ENCODE data around the gene IER5L.
"Not testable (repeated sequence)": the region's sequence is repeated elsewhere in the genome, so short reads cannot be mapped to it uniquely, and the experiment has no call there.

Gene IER5L

GRCh38 chr9:129202613-129203555 lies 24.8 kb upstream of the IER5L start:
- DNase-seq: peak; percentile 64

GRCh38 chr9:129201866-129202265 lies 23.8 kb upstream of the IER5L start:
- DNase-seq: no peak

- DNase-seq: no peak
Observed at GRCh38 chr9:129201289-129201688, 23.2 kb upstream of the IER5L start.

- DNase-seq: no peak
Observed at GRCh38 chr9:129200255-129200654, 22.2 kb upstream of the IER5L start.

- DNase-seq: no peak
Observed at GRCh38 chr9:129199044-129199435, 21.0 kb upstream of the IER5L start.

- DNase-seq: no peak
Observed at GRCh38 chr9:129198319-129199043, 20.4 kb upstream of the IER5L start.

GRCh38 chr9:129197978-129198318 lies 19.9 kb upstream of the IER5L start:
- no peak for DNase-seq

GRCh38 chr9:129197045-129197444 lies 19.0 kb upstream of the IER5L start:
- DNase-seq: not testable (repeated sequence)

GRCh38 chr9:129195606-129196005 lies 17.5 kb upstream of the IER5L start:
- no peak for DNase-seq

GRCh38 chr9:129194221-129194620 lies 16.2 kb upstream of the IER5L start:
- DNase-seq: no peak

- no peak for DNase-seq
Observed at GRCh38 chr9:129193655-129194054, 15.6 kb upstream of the IER5L start.

GRCh38 chr9:129191234-129191633 lies 13.2 kb upstream of the IER5L start:
- DNase-seq: no peak

GRCh38 chr9:129189971-129190370 lies 11.9 kb upstream of the IER5L start:
- not testable (repeated sequence) for DNase-seq

GRCh38 chr9:129187042-129187441 lies 9.0 kb upstream of the IER5L start:
- DNase-seq: no peak

- DNase-seq: no peak
Observed at GRCh38 chr9:129185991-129186390, 7.9 kb upstream of the IER5L start.

- no peak for DNase-seq
Observed at GRCh38 chr9:129185402-129185801, 7.3 kb upstream of the IER5L start.

GRCh38 chr9:129184596-129185122 lies 6.6 kb upstream of the IER5L start:
- no peak for DNase-seq

GRCh38 chr9:129184219-129184524 lies 6.1 kb upstream of the IER5L start:
- DNase-seq: no peak

- no peak for DNase-seq
Observed at GRCh38 chr9:129183495-129184218, 5.6 kb upstream of the IER5L start.

GRCh38 chr9:129182625-129183494 lies 4.8 kb upstream of the IER5L start:
- DNase-seq: no peak

GRCh38 chr9:129182122-129182521 lies 4.1 kb upstream of the IER5L start:
- DNase-seq: no peak

- no peak for DNase-seq
Observed at GRCh38 chr9:129181246-129181645, 3.2 kb upstream of the IER5L start.
